HFFc6 (cell line): ENCODE results near the gene SLC45A1. TPM values are rescaled to one million over a fixed set of nuclear protein-coding genes. Genes with fewer than 3 reads are reported as not detected.
"Not testable (repeated sequence)": the region's sequence is repeated elsewhere in the genome, so short reads cannot be mapped to it uniquely, and the experiment has no call there.

Experiments used
- DNase-seq: peaks from one replicate; pipeline ENCODE4 v3.0.0-alpha.2; 2018
- H3K27ac Mint-ChIP-seq: 2 replicates; pipeline ENCODE4 v1.8.0; 2020; ENCODE audit warnings: mild to moderate bottlenecking, mixed read lengths
- H3K27me3 Mint-ChIP-seq: 2 replicates; pipeline ENCODE4 v1.8.0; 2021; ENCODE audit warnings: mild to moderate bottlenecking, moderate library complexity, mixed read lengths; ENCODE audit not compliant: insufficient read depth
- H3K36me3 Mint-ChIP-seq: 2 replicates; pipeline ENCODE4 v1.8.0; 2021; ENCODE audit warnings: low read depth, mixed read lengths
- H3K4me1 Mint-ChIP-seq: 2 replicates; pipeline ENCODE4 v1.8.0; 2020; ENCODE audit warnings: low read depth, mixed read lengths
- H3K4me3 Mint-ChIP-seq: 2 replicates; pipeline ENCODE4 v1.8.0; 2020; ENCODE audit warnings: mild to moderate bottlenecking, moderate library complexity, mixed read lengths
- H3K9me3 Mint-ChIP-seq: 2 replicates; pipeline ENCODE4 v1.8.0; 2020; ENCODE audit warnings: mild to moderate bottlenecking, mixed read lengths
- CTCF ChIP-seq: fragments of 200-600 bp; sonication (generic); IDR thresholded peaks from 2 replicates; pipeline ENCODE4 v1.5.0; 2021; ENCODE audit warnings: antibody characterized with exemption, mild to moderate bottlenecking
- long read RNA-seq: library from polyadenylated mRNA; unstranded; transcript quantifications from one replicate; pipeline ENCODE4 v2.0.0, GENCODE V29; 2019
- total RNA-seq, 6 experiments: library from RNA; stranded (reverse); fragmentation: NEBNext Ultra II Directional; extraction: Animal tissue kit (Norgen Biotek cat#: 25700); gene quantifications; 2 replicates in 1 of 6; 3 replicates in 5 of 6; pipeline ENCODE4 v1.2.3, GENCODE V29; 2021

The SLC45A1 gene
- 1 to 10 TPM; 1.3 to 2.0 (median 1.6) TPM for total RNA-seq
- long read RNA-seq, partial matches to known transcripts, result 1 of 5 reads
- long read RNA-seq, other reads (novel, unspliced or antisense), result 0 of 5 reads

DNA sequence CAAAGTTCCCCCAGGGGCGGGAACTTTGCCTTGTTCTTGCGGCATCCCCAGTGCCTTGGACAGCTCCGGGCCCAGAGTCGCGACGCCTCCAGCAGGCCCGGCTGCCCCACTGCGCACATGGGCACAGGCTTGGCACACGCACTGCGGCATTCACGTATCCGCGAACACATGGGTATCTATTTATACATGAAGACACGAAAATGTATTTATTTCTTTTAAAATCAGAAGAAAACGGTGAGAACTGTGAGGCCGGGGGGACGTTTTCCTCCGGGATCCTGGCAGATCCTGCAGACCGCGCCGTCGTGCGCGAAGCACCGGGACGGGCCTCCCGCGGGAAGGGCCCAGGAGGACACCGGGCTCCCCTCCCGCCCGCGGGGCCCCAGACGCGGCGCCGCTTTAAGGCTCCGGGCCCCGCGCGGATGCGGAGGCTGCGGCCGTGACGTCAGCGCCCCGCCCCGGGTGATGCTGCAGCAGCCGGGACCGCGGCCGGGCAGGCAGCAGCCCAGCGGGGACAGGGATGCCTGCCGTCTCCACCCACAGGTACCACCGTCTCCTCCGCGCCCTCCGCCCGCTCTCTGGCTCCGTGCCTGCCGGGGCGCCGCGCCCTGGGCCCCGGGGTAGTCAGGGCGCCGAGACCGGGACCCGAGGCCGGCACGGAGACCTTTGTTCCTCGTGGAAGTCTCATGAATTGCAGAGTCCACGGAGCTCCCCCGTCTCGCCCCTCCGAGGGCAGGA is at the start of gene SLC45A1:
Gene SLC45A1, plus strand, starts transcription at position 468 of the 735 bp plus-strand sequence. CDS start 6,216 bp downstream, outside the sequence.
- no peaks in the 10 kb centered on the region for H3K36me3 Mint-ChIP-seq
- no peaks in the 10 kb centered on the region for H3K9me3 Mint-ChIP-seq
- H3K27me3 Mint-ChIP-seq, result no peaks in the 10 kb centered on the region; the same call in 1 of the 2 replicates
- peaks cover 25% of the 10 kb centered on the region for H3K4me1 Mint-ChIP-seq
- peak; percentile 19 for DNase-seq
- peak within 1 kb of the TSS; percentile 43; the same call in 1 of the 2 replicates for H3K27ac Mint-ChIP-seq
- H3K4me3 Mint-ChIP-seq, result peak within 1 kb of the TSS; percentile 87
- no peak; the same call in 1 of the 2 replicates for TF ChIP-seq CTCF

DNA sequence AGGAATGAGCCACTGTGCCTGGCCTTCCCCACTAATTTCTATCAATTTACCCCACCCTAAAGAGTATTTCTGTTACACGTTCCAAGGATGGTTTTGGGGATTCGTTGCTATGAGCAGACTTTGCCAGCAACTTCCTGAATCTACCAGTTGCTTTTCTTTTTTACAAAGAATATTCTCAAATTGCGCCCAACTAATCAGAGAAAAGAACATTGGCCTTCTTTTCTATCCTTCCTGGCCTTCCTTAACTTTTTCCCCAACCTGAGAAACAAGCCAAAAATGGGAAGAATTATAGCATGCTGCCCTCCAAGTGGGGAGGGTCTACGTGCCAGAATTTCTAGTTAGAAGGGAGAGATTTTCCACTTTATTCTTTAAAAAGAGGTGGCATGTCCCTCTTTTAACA is 44.9 kb upstream of the SLC45A1 start:
- peaks cover 10% of the 10 kb centered on the region for H3K27me3 Mint-ChIP-seq
- peaks cover 6% of the 10 kb centered on the region for H3K4me1 Mint-ChIP-seq
- no peaks in the 10 kb centered on the region for H3K9me3 Mint-ChIP-seq
- H3K27ac Mint-ChIP-seq, result no peak overlapping the region
- DNase-seq, result no peak
- no peaks in the 10 kb centered on the region for H3K36me3 Mint-ChIP-seq
- TF ChIP-seq CTCF, result no peak
- H3K4me3 Mint-ChIP-seq, result no peak overlapping the region

DNA sequence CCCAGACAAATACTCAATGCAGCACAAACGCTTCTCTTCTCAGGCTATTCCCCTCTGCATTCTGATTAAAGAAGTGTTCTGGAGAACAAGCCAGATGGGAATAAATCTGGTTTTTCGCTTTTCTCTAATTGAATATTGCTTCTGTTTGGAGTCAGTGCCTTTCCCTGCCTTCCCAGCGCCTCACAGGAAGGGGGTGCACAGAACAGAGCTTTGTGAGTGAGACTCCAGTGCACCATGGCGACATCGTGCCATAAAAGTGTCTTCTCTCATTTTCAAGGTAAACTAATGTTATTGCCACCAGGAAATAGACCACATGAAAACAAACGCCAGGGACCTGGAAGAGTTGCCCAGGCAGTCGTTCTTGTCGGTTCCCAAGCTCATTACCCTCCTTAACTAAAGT is 43.6 kb upstream of the SLC45A1 start:
- H3K4me1 Mint-ChIP-seq, result peaks cover 6% of the 10 kb centered on the region
- no peak for DNase-seq
- TF ChIP-seq CTCF, result no peak
- no peaks in the 10 kb centered on the region for H3K36me3 Mint-ChIP-seq
- no peak overlapping the region for H3K27ac Mint-ChIP-seq
- no peak overlapping the region for H3K4me3 Mint-ChIP-seq
- peaks cover 13% of the 10 kb centered on the region for H3K27me3 Mint-ChIP-seq
- H3K9me3 Mint-ChIP-seq, result no peaks in the 10 kb centered on the region

- Mint-ChIP-seq H3K36me3 (no peaks in the 10 kb centered on the region), H3K9me3 (no peaks in the 10 kb centered on the region), H3K27ac (no peak overlapping the region), H3K4me3 (no peak overlapping the region), H3K27me3 (peaks cover 8% of the 10 kb centered on the region), H3K4me1 (no peaks in the 10 kb centered on the region)
- no peak for TF ChIP-seq CTCF
- no peak for DNase-seq
Observed at GRCh38 chr1:8276173-8276914, 41.6 kb upstream of the SLC45A1 start.

GRCh38 chr1:8276932-8277331 is 41.0 kb upstream of the SLC45A1 start:
- H3K27me3 Mint-ChIP-seq, result peaks cover 11% of the 10 kb centered on the region
- no peaks in the 10 kb centered on the region for H3K36me3 Mint-ChIP-seq
- no peaks in the 10 kb centered on the region for H3K9me3 Mint-ChIP-seq
- H3K4me3 Mint-ChIP-seq, result no peak overlapping the region
- TF ChIP-seq CTCF, result no peak
- H3K4me1 Mint-ChIP-seq, result no peaks in the 10 kb centered on the region
- DNase-seq, result no peak
- H3K27ac Mint-ChIP-seq, result no peak overlapping the region

DNA sequence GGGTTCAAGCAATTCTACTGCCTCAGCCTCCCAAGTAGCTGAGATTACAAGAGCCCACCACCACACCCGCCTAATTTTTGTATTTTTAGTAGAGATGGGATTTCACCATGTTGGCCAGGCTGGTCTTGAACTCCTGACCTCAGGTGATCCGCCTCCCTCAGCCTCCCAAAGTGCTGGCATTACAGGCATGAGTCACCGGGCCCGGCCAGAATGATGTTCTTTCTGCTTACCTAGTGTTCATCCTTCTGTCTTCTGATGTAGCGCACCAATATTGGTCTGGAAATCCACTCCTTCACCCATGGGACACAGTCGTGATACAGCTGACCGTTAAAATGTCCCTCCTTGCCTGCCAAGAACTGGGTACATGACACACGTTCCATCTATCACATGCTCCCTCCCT is 39.2 kb upstream of the SLC45A1 start:
- peaks cover 13% of the 10 kb centered on the region for H3K27me3 Mint-ChIP-seq
- H3K27ac Mint-ChIP-seq, H3K36me3 Mint-ChIP-seq, H3K4me3 Mint-ChIP-seq, H3K9me3 Mint-ChIP-seq, DNase-seq: not testable (repeated sequence)
- peaks cover 11% of the 10 kb centered on the region for H3K4me1 Mint-ChIP-seq
